Ishikawa (cell line): ENCODE data around the gene RAI1.

ENCODE experiments used
- CEBPB ChIP-seq: IDR thresholded peaks from 2 replicates; pipeline ENCODE4 v1.6.1; 2012
- CREB1 ChIP-seq: IDR thresholded peaks from 2 replicates; pipeline ENCODE4 v1.6.1; 2012; ENCODE audit warnings: low read depth
- EGR1 ChIP-seq: IDR thresholded peaks from 2 replicates; pipeline ENCODE4 v1.6.1; 2012
- EP300 ChIP-seq: IDR thresholded peaks from 2 replicates; pipeline ENCODE4 v1.6.1; 2012; ENCODE audit warnings: borderline replicate concordance
- FOXM1 ChIP-seq: IDR thresholded peaks from 2 replicates; pipeline ENCODE4 v1.6.1; 2012; ENCODE audit warnings: low read depth, borderline replicate concordance
- MAX ChIP-seq: IDR thresholded peaks from 2 replicates; pipeline ENCODE4 v1.6.1; 2012
- NFIC ChIP-seq: IDR thresholded peaks from 2 replicates; pipeline ENCODE4 v1.6.1; 2012
- RAD21 ChIP-seq: IDR thresholded peaks from 2 replicates; pipeline ENCODE4 v1.6.1; 2012; ENCODE audit warnings: low read depth
- REST ChIP-seq: IDR thresholded peaks from 2 replicates; pipeline ENCODE4 v1.6.1; 2012; ENCODE audit warnings: low read depth, mild to moderate bottlenecking
- TAF1 ChIP-seq: IDR thresholded peaks from 2 replicates; pipeline ENCODE4 v1.6.1; 2012; ENCODE audit warnings: low read depth, mild to moderate bottlenecking
- TCF12 ChIP-seq: IDR thresholded peaks from 2 replicates; pipeline ENCODE4 v1.6.1; 2012; ENCODE audit warnings: low read depth
- TEAD4 ChIP-seq: IDR thresholded peaks from 2 replicates; pipeline ENCODE4 v1.6.1; 2012
- USF1 ChIP-seq: IDR thresholded peaks from 2 replicates; pipeline ENCODE4 v1.6.1; 2012
- YY1 ChIP-seq: IDR thresholded peaks from 2 replicates; pipeline ENCODE4 v1.6.1; 2012; ENCODE audit warnings: low read depth
- ZBTB7A ChIP-seq: IDR thresholded peaks from 2 replicates; pipeline ENCODE4 v1.6.1; 2012; ENCODE audit warnings: low read depth

RAI1 gene

GRCh38 chr17:17702449-17703139, 21.3 kb downstream of the RAI1 start:
- TF ChIP-seq CREB1 (no peak), EP300 (no peak), CEBPB (no peak)

- TF ChIP-seq ZBTB7A (no peak), CREB1 (no peak), YY1 (no peak), EGR1 (no peak), TAF1 (no peak), NFIC (no peak), TCF12 (no peak), RAD21 (no peak), REST (no peak), USF1 (no peak), MAX (no peak), CEBPB (no peak), EP300 (no peak), FOXM1 (no peak), TEAD4 (no peak)
These were observed 22.1 kb downstream of the RAI1 start for GRCh38 chr17:17703140-17703919.

- TF ChIP-seq NFIC (no peak), TAF1 (no peak), TEAD4 (no peak), EP300 (no peak)
These were observed 23.7 kb downstream of the RAI1 start for GRCh38 chr17:17704931-17705330.

- TF ChIP-seq CEBPB: no peak
- TF ChIP-seq REST: no peak
- no peak for TF ChIP-seq YY1
- no peak for TF ChIP-seq ZBTB7A
- TF ChIP-seq CREB1: no peak
- no peak for TF ChIP-seq MAX
- TF ChIP-seq NFIC: no peak
- TF ChIP-seq TCF12: no peak
- no peak for TF ChIP-seq EP300
- no peak for TF ChIP-seq EGR1
- TF ChIP-seq FOXM1: no peak
- TF ChIP-seq TAF1: no peak
- no peak for TF ChIP-seq RAD21
These were observed 25.1 kb downstream of the RAI1 start for GRCh38 chr17:17706140-17707060.

- TF ChIP-seq NFIC: no peak
- no peak for TF ChIP-seq CEBPB
- no peak for TF ChIP-seq EP300
- no peak for TF ChIP-seq REST
- TF ChIP-seq CREB1: no peak
- no peak for TF ChIP-seq FOXM1
- TF ChIP-seq EGR1: no peak
- TF ChIP-seq RAD21: no peak
- TF ChIP-seq MAX: no peak
- no peak for TF ChIP-seq TAF1
- TF ChIP-seq USF1: no peak
These were observed 27.0 kb downstream of the RAI1 start for GRCh38 chr17:17708295-17708694.
